H1 (cell line): Measurements from ENCODE around the gene C2CD3. TPM values are rescaled to one million over a fixed set of nuclear protein-coding genes. Genes with fewer than 3 reads are reported as not detected.

ENCODE experiments used
- CTCF ChIA-PET: fragments of 300-600 bp; sonication (Branson Sonifier 250); formaldehyde crosslinking; loops from one replicate; lab custom pipeline; 2021; ENCODE audit not compliant: partially characterized antibody; lab: Charles Lee
- POLR2A ChIA-PET: fragments of 300-600 bp; sonication (Branson Sonifier 250); formaldehyde crosslinking; loops from one replicate; lab custom pipeline; 2021; ENCODE audit warnings: inconsistent platforms; ENCODE audit not compliant: partially characterized antibody; lab: Charles Lee
- DNase-seq, 2 experiments: peaks; one replicate each; pipeline versions ENCODE4 v3.0.0 to v3.0.0-alpha.2; 2010 to 2022; ENCODE audit warnings: low spot score in 2 of 2, low read depth in 1 of 2, mixed read lengths in 1 of 2
- FAIRE-seq: peaks from 2 replicates; lab custom pipeline; 2011; peaks lifted over from hg19 to GRCh38; lab: Jason Lieb, UNC
- H2AFZ ChIP-seq: 2 replicates; pipeline ENCODE4 v1.8.1; 2012; ENCODE audit warnings: low read length, inconsistent platforms
- H2AK5ac ChIP-seq: 2 replicates; pipeline ENCODE4 v1.6.1; 2013; ENCODE audit warnings: low read depth, low read length
- H2BK120ac ChIP-seq: replicated peaks from 2 replicates; pipeline ENCODE3; 2013; ENCODE audit warnings: low read depth, low read length, inconsistent platforms
- H2BK12ac ChIP-seq: 2 replicates; pipeline ENCODE4 v1.6.1; 2013; ENCODE audit warnings: low read depth, low read length
- H2BK15ac ChIP-seq: 2 replicates; pipeline ENCODE4 v1.6.1; 2013; ENCODE audit warnings: low read length
- H2BK20ac ChIP-seq: 2 replicates; pipeline ENCODE4 v1.6.1; 2013; ENCODE audit warnings: low read length
- H2BK5ac ChIP-seq: 2 replicates; pipeline ENCODE4 v1.6.1; 2013; ENCODE audit warnings: low read depth, low read length
- H3K14ac ChIP-seq: 2 replicates; pipeline ENCODE4 v1.6.1; 2013; ENCODE audit warnings: inconsistent platforms; ENCODE audit not compliant: insufficient read length
- H3K18ac ChIP-seq: 2 replicates; pipeline ENCODE4 v1.6.1; 2013; ENCODE audit warnings: low read length; ENCODE audit errors: extremely low read depth
- H3K23ac ChIP-seq: 2 replicates; pipeline ENCODE4 v1.6.1; 2013; ENCODE audit warnings: inconsistent platforms; ENCODE audit not compliant: insufficient read length
- H3K23me2 ChIP-seq: 2 replicates; pipeline ENCODE4 v1.6.1; 2013; ENCODE audit warnings: low read depth, low read length
- H3K27ac ChIP-seq: 2 replicates; pipeline ENCODE4 v1.6.1; 2011; ENCODE audit warnings: low read depth, low read length, inconsistent platforms
- H3K27me3 ChIP-seq, 4 experiments: replicated peaks in 1 of 4; 1 replicate in 1 of 4; 2 replicates in 3 of 4; pipeline versions ENCODE4 v1.6.1 to v1.8.1; 2011 to 2013; ENCODE audit warnings: low read length in 3 of 4, mild to moderate bottlenecking in 3 of 4, inconsistent platforms in 2 of 4, mixed read lengths in 2 of 4, moderate library complexity in 1 of 4; ENCODE audit not compliant: control insufficient read depth in 3 of 4, insufficient read depth in 3 of 4; ENCODE audit errors: extremely low read depth in 1 of 4
- H3K36me3 ChIP-seq, 4 experiments: 2 replicates each; pipeline versions ENCODE4 v1.6.1 to v1.8.1; 2011 to 2013; ENCODE audit warnings: mild to moderate bottlenecking in 4 of 4, low read length in 3 of 4, moderate library complexity in 2 of 4, control low read depth in 1 of 4, inconsistent platforms in 1 of 4; ENCODE audit not compliant: insufficient read depth in 4 of 4, control insufficient read depth in 2 of 4
- H3K4ac ChIP-seq: replicated peaks from 2 replicates; pipeline ENCODE3; 2013; ENCODE audit warnings: low read length, low read depth, mixed read lengths, inconsistent platforms; ENCODE audit not compliant: insufficient read length
- H3K4me1 ChIP-seq, 4 experiments: replicated peaks in 1 of 4; 1 replicate in 1 of 4; 2 replicates in 3 of 4; pipeline versions ENCODE4 v1.6.1 to v1.8.1; 2011 to 2013; ENCODE audit warnings: low read length in 3 of 4, inconsistent platforms in 2 of 4, mixed read lengths in 1 of 4; ENCODE audit not compliant: insufficient read depth in 4 of 4, control insufficient read depth in 3 of 4
- H3K4me2 ChIP-seq, 2 experiments: 2 replicates each; pipeline versions ENCODE4 v1.6.1 to v1.8.1; 2011 to 2013; ENCODE audit warnings: low read depth in 2 of 2, low read length in 2 of 2, control low read depth in 1 of 2, inconsistent platforms in 1 of 2, mild to moderate bottlenecking in 1 of 2; ENCODE audit not compliant: insufficient read depth in 1 of 2
- H3K4me3 ChIP-seq, 4 experiments: fragments of 200-600, 300-600 bp in 1 of 4; sonication (generic), shearing (Covaris generic), sonication (Bioruptor Twin) in 1 of 4; 2 replicates each; pipeline versions ENCODE4 v1.5.1 to v1.8.1; 2011 to 2016; ENCODE audit warnings: low read length in 4 of 4, low read depth in 3 of 4, control low read depth in 2 of 4, inconsistent platforms in 2 of 4, mild to moderate bottlenecking in 2 of 4, mixed read lengths in 1 of 4, moderate library complexity in 1 of 4; ENCODE audit not compliant: insufficient read depth in 2 of 4; ENCODE audit errors: extremely low read depth in 1 of 4
- H3K56ac ChIP-seq: replicated peaks from 2 replicates; pipeline ENCODE3; 2013; ENCODE audit warnings: low read depth, mild to moderate bottlenecking, mixed read lengths, low read length, inconsistent platforms; ENCODE audit not compliant: insufficient read length
- H3K79me1 ChIP-seq: 2 replicates; pipeline ENCODE4 v1.6.1; 2013; ENCODE audit warnings: low read depth, low read length, control low read depth
- H3K79me2 ChIP-seq, 2 experiments: 2 replicates each; pipeline versions ENCODE4 v1.6.1 to v1.8.1; 2012 to 2013; ENCODE audit warnings: low read length in 2 of 2, mild to moderate bottlenecking in 2 of 2, inconsistent platforms in 1 of 2; ENCODE audit not compliant: insufficient read depth in 2 of 2, control insufficient read depth in 1 of 2
- H3K9ac ChIP-seq, 4 experiments: replicated peaks in 1 of 4; 1 replicate in 1 of 4; 2 replicates in 3 of 4; pipeline versions ENCODE4 v1.6.1 to v1.8.1; 2011 to 2013; ENCODE audit warnings: low read depth in 3 of 4, low read length in 3 of 4, control low read depth in 2 of 4, mild to moderate bottlenecking in 2 of 4, moderate library complexity in 2 of 4, inconsistent platforms in 1 of 4; ENCODE audit errors: extremely low read depth in 1 of 4
- H3K9me3 ChIP-seq, 2 experiments: 2 replicates each; pipeline versions ENCODE4 v1.6.1 to v1.8.1; 2012 to 2013; ENCODE audit warnings: mild to moderate bottlenecking in 2 of 2, moderate library complexity in 2 of 2, control low read depth in 1 of 2, inconsistent platforms in 1 of 2, low read depth in 1 of 2, low read length in 1 of 2, mixed read lengths in 1 of 2; ENCODE audit not compliant: insufficient read depth in 2 of 2
- H4K20me1 ChIP-seq, 2 experiments: replicated peaks in 1 of 2; 2 replicates each; pipeline versions ENCODE3 to v1.8.1; 2011 to 2013; ENCODE audit warnings: inconsistent platforms in 2 of 2, low read length in 2 of 2, mild to moderate bottlenecking in 1 of 2; ENCODE audit not compliant: insufficient read depth in 2 of 2, control insufficient read depth in 1 of 2
- H4K5ac ChIP-seq: 2 replicates; pipeline ENCODE4 v1.6.1; 2013; ENCODE audit warnings: low read length, low read depth, mixed read lengths, inconsistent platforms; ENCODE audit not compliant: insufficient read length
- H4K8ac ChIP-seq: 2 replicates; pipeline ENCODE4 v1.8.0; 2013; ENCODE audit warnings: mild to moderate bottlenecking, moderate library complexity, low read length, inconsistent platforms; ENCODE audit not compliant: insufficient read depth; ENCODE audit errors: extremely low read depth
- H4K91ac ChIP-seq: replicated peaks from 2 replicates; pipeline ENCODE3; 2013; ENCODE audit warnings: low read length, mixed read lengths, inconsistent platforms; ENCODE audit not compliant: insufficient read length
- CBX5 ChIP-seq: fragments of 300-800, 300-1000 bp; sonication (generic); IDR thresholded peaks from 2 replicates; pipeline ENCODE4 v1.7.1; 2016; ENCODE audit warnings: antibody characterized with exemption, low read length, low read depth
- CBX8 ChIP-seq: fragments of 300-800, 300-1000 bp; sonication (generic); IDR thresholded peaks from 2 replicates; pipeline ENCODE4 v1.7.1; 2016; ENCODE audit warnings: low read depth, low read length, borderline replicate concordance
- EZH2 ChIP-seq: fragments of 200-600 bp; sonication (generic); IDR thresholded peaks from 2 replicates; pipeline ENCODE4 v1.7.1; 2012; ENCODE audit warnings: low read depth, mild to moderate bottlenecking, moderate library complexity, low read length, inconsistent platforms; ENCODE audit not compliant: severe bottlenecking
- HDAC2 ChIP-seq, 2 experiments: fragments of 300-600 bp in 1 of 2; sonication (generic) in 1 of 2; IDR thresholded peaks; 2 replicates each; pipeline ENCODE4 v1.6.1; 2011 to 2012; ENCODE audit warnings: low read depth in 2 of 2, low read length in 2 of 2, mild to moderate bottlenecking in 2 of 2, moderate library complexity in 2 of 2, borderline replicate concordance in 1 of 2, inconsistent platforms in 1 of 2
- KDM4A ChIP-seq: IDR thresholded peaks from one replicate; pipeline ENCODE4 v1.7.1; 2012; ENCODE audit warnings: low read depth, mild to moderate bottlenecking, moderate library complexity, low read length, inconsistent platforms; ENCODE audit not compliant: severe bottlenecking
- KDM5A ChIP-seq: fragments of 200-600 bp; IDR thresholded peaks from 2 replicates; pipeline ENCODE4 v1.7.1; 2012; ENCODE audit warnings: mild to moderate bottlenecking, low read length, inconsistent platforms, mixed read lengths
- NANOG ChIP-seq: IDR thresholded peaks from 2 replicates; pipeline ENCODE4 v1.6.1; 2011; ENCODE audit warnings: low read length, low read depth, mild to moderate bottlenecking, inconsistent platforms; ENCODE audit not compliant: insufficient read depth, poor library complexity, severe bottlenecking
- POLR2A ChIP-seq, 2 experiments: IDR thresholded peaks; 1 replicate in 1 of 2; 2 replicates in 1 of 2; pipeline ENCODE4 v1.6.1; 2011; ENCODE audit warnings: low read depth in 2 of 2, low read length in 2 of 2, mild to moderate bottlenecking in 2 of 2; ENCODE audit errors: control extremely low read depth in 1 of 2
- SP1 ChIP-seq: IDR thresholded peaks from 2 replicates; pipeline ENCODE4 v1.6.1; 2011; ENCODE audit warnings: low read depth, low read length
- ZNF274 ChIP-seq: IDR thresholded peaks from 2 replicates; pipeline ENCODE4 v1.7.0; 2012; ENCODE audit warnings: low read length, borderline replicate concordance; ENCODE audit errors: extremely low read depth
- WGBS, 2 experiments: shearing (Covaris generic) in 1 of 2; methylation state at CpG; one replicate each; pipeline versions ENCODE4 v1.1.6 to v1.1.7; 2013 to 2015; ENCODE audit warnings: low lambda C conversion rate in 2 of 2, mixed read lengths in 2 of 2, inconsistent platforms in 1 of 2, low coverage in 1 of 2, missing lambda C conversion rate in 1 of 2; ENCODE audit not compliant: insufficient replicate concordance in 2 of 2, insufficient coverage in 1 of 2, insufficient read length in 1 of 2; ENCODE audit errors: extremely low coverage in 1 of 2, missing lambda C conversion rate in 1 of 2; 5-methylcytosine and 5-hydroxymethylcytosine counted together
- polyA plus RNA-seq, 7 experiments: library from polyadenylated mRNA; depleted of rRNA in 3 of 7; stranded (reverse) in 5 of 7; unstranded in 2 of 7; fragments of >200 nt in 5 of 7; fragments of 200-250 nt in 2 of 7; gene quantifications; 1 replicate in 5 of 7; 2 replicates in 1 of 7; 4 replicates in 1 of 7; pipeline versions ENCODE4 v1.2.1 to v1.2.3, GENCODE V29; 2011 to 2013; ENCODE audit warnings: missing spikeins in 2 of 7, mixed read lengths in 2 of 7
- total RNA-seq: library from RNA; stranded (reverse); fragmentation: NEBNext Ultra II Directional; extraction: Animal tissue kit (Norgen Biotek cat#: 25700); gene quantifications from 2 replicates; pipeline ENCODE4 v1.2.1, GENCODE V29; 2021

C2CD3 gene
- total and polyA plus RNA-seq, 2 of the 8 experiments (the other 6 are each of a cell fraction or from before 2014, with no cell fraction given) = 11.0 to 29.1 TPM

GRCh38 chr11:74014880-74015279 lies 155.9 kb downstream of the C2CD3 start:
- Histone ChIP-seq H3K4me3 (no peak overlapping the region), H2BK120ac (no peak overlapping the region), H2BK12ac (no peak overlapping the region), H3K79me2 (no peaks in the 10 kb centered on the region), H3K14ac (no peak overlapping the region), H2AK5ac (no peak overlapping the region), H4K91ac (no peak overlapping the region), H3K56ac (no peak overlapping the region), H3K27me3 (no peaks in the 10 kb centered on the region), H3K4ac (no peak overlapping the region), H3K79me1 (no peaks in the 10 kb centered on the region; the same call in 1 of the 2 replicates), H3K27ac (no peak overlapping the region), H4K8ac (no peak overlapping the region), H3K18ac (no peak overlapping the region), H4K5ac (no peak overlapping the region), H2BK5ac (no peak overlapping the region), H3K23me2 (no peaks in the 10 kb centered on the region), H2BK20ac (no peak overlapping the region), H3K36me3 (peaks cover 0 to 2% (median 0%) of the 10 kb centered on the region in 4 experiments; a peak in 1 of 8 replicates), H2AFZ (no peak overlapping the region), H3K4me1 (no peaks in the 10 kb centered on the region), H3K4me2 (no peak overlapping the region), H3K9me3 (no peaks in the 10 kb centered on the region), H3K23ac (no peak overlapping the region), H3K9ac (no peak overlapping the region), H2BK15ac (no peak overlapping the region), H4K20me1 (peaks cover 0 to 3% of the 10 kb centered on the region in 2 experiments)
- POLR2A ChIA-PET = interaction anchor here (0.8 to 1.7 kb wide), 3 partner anchors 9 to 36 kb away, joined by 3 to 5 read pairs (median 3); partner anchors contain the start of gene UCP2
- DNase-seq = no peak
- FAIRE-seq = no peak
- CTCF ChIA-PET = interaction anchor here (1.1 kb wide), 1 partner anchor 11 kb away, joined by 3 read pairs; no protein-coding TSS in a partner anchor
- TF ChIP-seq NANOG (no peak), POLR2A (IDR thresholded peaks at IDR 0.05; ENCODE audit: control extremely low read depth in 1 of 2, low read depth in 2 of 2, low read length in 2 of 2) (no peak), CBX8 (no peak), HDAC2 (IDR thresholded peaks at IDR 0.05; ENCODE audit: borderline replicate concordance in 1 of 2, low read depth in 2 of 2, low read length in 2 of 2) (no peak), ZNF274 (no peak), EZH2 (no peak), KDM5A (no peak), CBX5 (no peak), KDM4A (no peak), SP1 (no peak)
- WGBS, 2 experiments = 79% methylated on average over 2 of the region's 2 CpGs; no CpG with 5 or more reads in 1 of the 2 experiments
